GM19023 (cell line): ENCODE measurements around the gene TSSC4.
"Not testable (repeated sequence)": the region's sequence is repeated elsewhere in the genome, so short reads cannot be mapped to it uniquely, and the experiment has no call there.

ENCODE experiments used
- ATAC-seq: cut with Tn5 transposase; IDR thresholded peaks from one replicate; pipeline ENCODE4 v1.9.1; 2021; ENCODE audit warnings: mild to moderate bottlenecking, moderate library complexity; ENCODE audit not compliant: unreplicated experiment

The TSSC4 gene

DNA sequence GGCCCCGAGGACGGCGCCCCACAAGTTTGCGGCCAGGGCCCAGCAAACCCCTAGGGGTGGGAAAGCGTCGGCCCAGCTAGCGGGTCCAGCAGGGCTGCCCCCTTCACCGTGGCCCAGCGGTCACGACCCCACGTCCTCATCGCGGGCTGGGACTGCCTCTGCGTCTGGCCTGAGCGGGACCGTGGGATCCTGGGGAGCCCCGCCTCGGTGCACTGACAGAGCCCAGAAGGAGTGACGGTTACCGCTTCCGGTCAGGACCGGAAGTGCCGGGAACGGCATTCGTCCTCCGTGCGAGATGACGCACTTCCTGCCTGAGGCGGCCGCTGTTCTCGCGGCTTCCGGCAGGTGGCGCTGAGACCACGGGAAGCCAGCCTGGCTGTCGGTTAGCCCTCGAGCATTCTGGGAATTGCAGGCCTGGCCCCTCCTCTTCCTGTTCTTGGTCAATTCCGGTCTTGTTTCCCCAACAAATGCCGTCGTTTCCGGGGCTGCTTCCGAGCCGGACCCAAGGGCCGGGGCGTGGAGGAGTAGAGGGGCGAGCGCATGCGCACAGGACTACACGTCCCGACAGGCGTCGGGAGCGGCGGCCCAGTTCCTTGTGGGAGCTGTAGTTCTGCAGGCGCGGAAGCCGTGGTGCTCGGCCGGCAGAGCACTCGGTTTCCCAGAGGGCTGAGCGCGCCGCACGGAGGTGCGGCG, at the start of gene TSSC4:
Gene TSSC4 (plus strand): TSS at position 682 of the 693 bp plus-strand sequence. CDS start 1,884 bp downstream, outside the sequence.
- peak; percentile 82 for ATAC-seq

DNA sequence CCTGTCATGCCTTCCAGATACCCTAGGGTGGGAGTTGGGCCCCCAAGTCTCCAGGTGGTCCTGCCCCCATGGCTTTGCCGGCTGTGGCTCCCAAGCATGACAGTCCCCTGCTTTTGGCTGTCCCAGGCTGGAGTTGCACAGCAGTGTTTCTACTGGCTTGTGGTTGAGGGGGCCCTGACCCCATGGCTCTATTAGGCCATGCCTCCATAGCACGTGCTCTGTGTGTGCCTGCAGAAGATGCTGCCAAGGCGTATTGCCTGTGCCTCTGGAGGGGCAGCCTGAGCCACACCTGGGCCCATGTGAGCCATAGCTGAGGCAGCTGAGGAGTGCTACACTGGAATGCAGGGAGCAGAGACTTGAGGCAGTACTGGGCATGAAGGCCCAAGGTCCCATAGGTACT, 48.8 kb upstream of the TSSC4 start:
- ATAC-seq, result no peak

DNA sequence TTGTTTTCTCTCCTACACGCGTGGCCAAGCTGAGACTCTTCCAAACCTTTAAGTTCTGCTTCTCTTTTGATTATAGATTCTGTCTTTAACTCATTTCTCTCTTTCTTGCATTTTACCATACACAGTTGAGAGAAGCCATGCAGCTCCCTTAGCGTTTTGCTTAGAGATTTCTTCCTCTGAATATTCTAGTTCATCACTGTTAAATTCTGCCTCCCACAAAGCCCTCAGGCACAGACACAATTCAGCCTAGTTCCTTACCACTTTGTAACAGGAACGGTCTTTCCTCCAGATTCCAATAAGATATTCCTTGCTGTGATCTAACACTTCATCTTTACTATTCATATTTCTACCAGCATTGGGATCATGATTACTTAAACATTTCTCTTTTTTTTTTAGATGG, 48.1 kb upstream of the TSSC4 start:
- ATAC-seq, result no peak

DNA sequence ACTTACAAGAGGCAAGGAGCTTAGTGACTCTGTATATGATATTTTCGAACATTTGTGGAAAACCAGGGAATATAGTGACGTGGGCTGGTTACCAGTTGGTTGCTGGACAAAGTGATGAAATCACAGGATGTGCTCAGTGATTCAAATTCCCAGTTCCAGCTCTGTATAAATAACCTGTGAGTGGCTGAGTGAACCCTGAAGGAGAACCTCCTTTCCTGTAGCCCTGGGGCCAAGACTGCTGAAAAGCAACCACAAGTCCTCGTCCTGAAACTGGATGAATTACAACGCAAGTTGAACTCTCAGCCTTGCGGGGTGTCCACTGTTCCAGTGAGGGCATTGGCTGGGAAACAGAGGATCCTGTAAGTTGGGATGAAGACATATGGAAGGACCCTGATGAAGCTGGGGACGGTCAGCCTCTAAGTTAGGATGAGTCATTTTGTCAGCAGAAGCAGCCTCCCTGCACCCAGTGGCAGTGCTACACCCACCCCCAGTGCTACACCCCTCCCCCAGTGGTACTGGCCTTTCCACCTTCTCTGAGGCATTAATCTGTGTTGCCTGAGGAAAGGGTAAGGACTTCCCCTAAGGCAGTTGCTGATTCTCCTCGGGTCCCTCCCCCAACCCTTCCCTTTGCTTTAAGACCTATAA, 45.4 kb upstream of the TSSC4 start:
- no peak for ATAC-seq

DNA sequence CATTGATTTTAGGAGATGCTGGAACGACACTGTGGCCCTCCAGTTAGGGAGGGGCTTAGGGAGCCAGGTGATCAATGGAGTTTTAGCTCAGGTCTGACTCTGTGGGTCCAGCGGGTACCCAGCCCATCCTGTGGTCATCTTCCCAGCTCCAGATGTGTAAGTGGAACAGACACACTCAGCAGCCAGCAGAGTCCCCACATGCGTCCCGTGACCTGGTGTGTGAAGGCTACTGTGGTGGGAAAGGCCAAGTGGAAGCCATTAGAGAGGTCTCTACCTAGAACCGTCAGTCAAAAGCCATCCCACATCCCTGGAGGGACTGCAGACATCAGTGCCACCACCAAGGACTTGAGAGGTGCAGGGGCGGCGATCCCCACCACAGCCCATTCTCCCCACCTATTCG, 43.3 kb upstream of the TSSC4 start:
- no peak for ATAC-seq

DNA sequence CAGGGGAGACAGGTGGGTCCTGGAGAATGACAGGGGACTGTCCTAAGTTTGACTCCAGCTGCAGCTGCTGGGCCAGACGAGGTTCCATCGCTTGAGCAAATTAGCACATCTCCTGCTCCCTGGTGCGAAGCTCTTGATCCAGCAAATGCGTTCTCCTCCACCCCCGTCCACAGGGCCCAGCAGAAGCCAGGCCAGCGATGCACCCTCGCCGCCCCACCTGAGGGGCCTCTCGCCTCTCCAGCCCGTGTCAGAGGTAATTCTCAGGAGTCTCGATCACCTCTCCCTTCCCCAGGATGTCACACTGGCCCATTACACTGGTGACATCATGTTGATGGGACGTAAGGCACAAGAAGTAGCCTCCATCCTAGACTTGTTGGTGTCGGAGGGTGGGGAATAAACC, 42.9 kb upstream of the TSSC4 start:
- not testable (repeated sequence) for ATAC-seq

DNA sequence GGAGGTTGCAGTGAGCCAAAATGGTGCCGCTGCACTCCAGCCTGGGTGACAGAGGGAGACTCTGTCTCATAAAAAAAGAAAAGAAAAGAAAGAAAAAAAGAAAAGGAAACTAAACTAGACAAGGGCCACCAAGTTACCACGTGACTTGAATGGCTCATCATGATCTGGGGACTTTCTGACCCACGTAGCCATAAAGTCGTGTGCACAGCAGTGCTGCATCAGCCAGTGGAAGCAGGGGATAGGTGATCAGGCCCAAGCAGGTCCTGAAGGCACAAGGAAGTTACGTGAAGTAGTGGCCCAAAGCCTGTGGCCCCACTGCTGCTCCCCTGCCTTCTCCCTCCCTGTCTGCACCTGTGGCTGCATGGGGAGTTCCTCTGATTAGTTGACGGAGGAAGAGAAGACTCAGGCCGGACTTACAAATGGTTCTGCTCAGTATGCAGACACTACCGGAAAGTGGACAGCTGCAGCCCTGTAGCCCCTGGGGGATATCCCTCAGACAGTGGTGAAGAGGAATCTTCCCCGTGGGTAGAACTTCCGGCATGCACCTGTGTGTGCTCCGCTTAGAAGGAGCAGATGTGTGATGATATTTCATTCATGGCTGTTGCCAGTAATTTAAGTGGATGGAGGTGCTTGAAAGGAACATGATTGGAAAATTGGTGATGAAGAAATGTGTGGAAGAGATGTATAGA, 41.7 kb upstream of the TSSC4 start:
- ATAC-seq, result no peak

DNA sequence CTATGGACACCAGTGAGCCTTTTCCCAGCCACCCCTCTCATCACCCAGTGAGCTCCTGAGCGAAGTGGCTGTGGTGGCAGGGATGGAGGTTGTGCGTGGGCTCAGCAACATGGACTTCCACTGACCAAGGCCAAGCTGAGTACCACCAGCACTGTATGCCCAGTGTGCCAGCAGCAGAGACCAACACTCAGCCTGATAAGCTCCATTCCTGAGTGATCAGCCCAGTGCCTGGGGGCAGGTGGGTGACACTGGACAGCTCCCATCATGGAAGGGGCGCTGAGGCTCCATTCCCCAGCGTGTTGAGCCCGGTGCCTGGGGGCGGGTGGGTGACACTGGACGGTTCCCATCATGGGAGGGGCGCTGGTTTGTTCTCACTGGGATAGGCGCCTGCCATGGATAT, 41.0 kb upstream of the TSSC4 start:
- ATAC-seq, result no peak

DNA sequence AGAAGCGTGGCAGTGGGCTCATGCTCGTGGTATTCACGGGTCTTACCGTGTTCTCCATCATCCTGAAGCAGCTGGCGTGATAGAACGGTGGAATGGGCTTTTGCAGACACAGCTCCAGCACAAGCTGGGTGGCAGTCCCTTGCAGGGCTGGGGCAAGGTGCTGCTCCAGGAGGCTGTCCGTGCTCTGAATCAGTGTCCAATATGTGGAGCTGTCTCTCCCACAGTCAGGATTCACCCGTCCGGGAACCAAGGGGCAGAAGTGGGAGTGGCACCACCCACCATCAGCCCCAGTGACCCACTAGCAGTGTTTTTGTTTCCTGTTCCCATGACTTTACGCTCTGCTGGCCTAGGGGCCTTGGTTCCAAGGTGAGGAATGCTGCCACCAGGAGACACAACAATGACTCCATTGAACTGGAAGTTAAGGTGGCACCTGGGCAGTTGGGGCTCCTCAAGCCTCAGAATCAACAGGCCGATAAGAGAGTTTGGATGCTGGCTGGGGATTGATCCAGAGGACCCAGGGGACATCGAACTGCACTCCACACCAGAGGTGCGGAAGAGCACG, 40.4 kb upstream of the TSSC4 start:
- ATAC-seq, result no peak

DNA sequence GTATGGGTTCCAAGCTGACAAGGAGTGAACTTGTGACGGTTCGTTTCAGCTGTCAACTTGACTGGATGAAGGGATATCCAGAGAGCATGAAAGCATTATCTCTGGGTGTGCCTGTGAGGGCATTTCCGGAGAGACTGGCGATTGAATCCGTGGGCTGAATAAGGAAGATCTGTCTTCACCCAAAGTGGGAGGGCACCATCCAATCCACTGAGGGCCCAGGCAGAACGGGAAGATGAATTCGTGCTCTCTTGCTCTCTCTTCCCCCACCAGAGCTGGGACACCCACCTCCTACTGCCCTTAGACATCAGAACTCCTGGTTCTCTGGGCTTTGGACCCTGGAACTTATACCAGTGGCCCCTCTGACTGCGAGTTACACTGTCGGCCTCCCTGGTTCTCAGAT, 39.0 kb upstream of the TSSC4 start:
- no peak for ATAC-seq

DNA sequence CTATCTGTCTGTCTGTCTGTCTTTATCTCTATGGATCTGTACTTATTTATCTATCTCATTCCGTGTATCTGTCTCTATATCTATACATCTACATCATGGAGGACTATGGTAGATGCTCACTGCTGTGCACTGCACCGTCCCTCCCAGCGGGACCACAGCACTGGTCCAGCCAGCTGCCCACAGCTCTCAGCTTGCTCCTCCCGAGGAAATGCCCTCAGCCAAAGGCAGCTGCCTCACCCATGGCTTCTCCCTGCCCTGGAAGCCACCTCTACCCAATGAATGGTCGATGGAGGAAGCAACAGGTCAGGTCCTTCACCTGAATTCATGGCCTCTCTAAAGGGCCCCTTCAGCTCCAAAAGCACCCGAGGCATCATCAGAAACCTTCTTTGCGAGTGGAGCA, 38.1 kb upstream of the TSSC4 start:
- ATAC-seq, result no peak

DNA sequence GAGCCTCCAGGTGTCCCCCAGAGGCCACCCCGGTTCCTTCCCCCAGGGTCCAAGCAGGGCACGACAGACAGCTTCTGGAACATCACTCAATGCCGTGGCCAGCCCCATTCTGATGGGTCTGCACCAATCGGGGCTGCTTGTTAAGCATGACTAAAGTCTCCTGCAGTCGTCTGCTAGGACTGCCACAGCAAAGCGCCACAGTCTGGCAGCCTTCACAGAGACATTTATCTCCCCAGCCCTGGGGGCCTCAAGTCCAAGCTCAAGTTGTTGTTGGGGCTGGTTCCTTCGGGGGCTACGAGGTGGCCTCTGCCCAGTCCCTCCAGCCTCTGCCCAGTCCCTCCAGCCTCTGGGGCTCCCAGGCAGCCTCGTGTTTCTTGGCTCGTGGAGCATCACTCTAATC, 37.4 kb upstream of the TSSC4 start:
- no peak for ATAC-seq

DNA sequence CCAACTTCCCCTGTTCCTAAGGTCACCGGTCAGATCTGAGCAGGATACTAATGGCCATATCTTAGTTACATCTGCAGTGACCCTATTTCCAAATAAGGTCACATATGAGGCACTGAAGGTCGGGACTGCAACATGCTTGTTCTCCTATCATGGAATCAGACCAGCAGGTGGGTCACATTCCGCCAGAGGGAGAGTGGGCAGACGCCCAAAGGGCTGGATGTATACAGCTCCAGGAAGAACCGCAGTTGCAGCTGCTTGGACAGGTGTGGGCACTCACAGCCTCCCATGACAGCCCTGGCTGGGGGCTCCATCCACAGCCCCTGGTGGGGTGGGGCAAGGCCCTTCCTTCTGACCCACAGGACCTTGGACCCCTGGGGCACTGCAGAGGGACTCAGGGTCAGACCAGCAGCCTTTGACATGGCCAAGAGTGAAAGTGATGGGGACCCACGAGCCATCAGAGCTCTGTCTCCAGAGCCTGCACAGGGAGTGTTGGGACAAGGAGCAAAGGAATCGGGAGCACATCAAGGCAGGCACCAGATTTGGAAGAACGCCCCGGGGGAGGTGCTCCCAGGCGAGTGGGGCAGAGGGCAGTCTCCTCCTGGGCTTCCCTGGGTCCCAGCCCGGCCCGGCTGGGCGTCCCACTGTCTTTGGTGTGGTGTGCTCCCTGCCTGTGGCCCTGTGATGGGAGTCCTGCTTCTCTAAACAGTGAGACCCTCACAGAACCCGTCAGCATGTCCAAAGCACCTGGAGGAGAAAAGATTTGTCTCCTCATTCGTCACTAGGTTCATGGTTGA, 36.8 kb upstream of the TSSC4 start:
- ATAC-seq, result no peak

DNA sequence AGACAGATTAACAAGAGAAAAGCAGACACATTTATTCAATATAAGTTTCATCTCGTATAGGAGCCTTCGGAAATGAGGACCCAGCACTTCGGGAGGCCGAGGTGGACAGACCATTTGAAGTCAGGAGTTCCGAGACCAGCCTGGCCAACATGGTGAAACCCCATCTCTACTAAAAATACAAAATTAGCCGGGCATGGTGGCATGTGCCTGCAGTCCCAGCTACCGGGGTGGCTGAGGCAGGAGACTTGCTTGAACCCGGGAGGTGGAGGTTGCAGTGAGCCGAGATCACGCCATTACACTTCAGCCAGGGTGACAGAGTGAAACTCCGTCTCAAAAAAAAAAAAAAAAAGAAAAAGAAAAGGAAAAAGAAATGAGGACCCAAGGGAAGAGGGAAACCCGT, 36.2 kb upstream of the TSSC4 start:
- not testable (repeated sequence) for ATAC-seq

DNA sequence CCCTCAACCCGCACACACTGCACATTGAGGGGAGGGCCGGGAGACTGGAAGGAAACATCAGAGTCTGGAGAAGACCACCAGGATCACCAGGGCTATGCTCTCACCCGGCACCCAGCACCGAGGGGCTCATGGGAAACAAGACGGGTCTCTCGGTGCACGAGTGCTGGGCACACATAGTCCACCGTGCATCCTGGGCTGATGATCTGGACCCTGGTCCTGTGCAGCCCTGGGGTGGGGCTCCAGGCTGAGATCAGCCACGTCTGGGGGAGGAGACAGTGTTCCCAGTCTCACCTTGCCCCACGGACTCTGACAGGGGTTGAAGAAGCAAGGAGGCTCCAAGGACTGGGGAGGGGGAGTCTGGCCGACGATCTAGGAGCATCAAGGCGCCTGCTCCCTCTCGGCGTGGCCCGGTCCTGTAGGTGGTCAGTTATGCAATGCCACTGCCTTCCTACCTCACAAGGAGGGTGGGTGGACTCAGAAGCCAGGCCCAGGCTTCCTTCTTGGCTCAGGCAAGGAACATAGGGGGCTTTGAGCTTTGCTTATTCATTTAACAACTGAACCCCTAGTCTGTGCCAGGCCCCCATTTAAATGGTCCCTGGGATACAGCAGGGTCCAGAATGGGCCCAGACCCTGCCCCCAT, 34.9 kb upstream of the TSSC4 start:
- ATAC-seq, result no peak

DNA sequence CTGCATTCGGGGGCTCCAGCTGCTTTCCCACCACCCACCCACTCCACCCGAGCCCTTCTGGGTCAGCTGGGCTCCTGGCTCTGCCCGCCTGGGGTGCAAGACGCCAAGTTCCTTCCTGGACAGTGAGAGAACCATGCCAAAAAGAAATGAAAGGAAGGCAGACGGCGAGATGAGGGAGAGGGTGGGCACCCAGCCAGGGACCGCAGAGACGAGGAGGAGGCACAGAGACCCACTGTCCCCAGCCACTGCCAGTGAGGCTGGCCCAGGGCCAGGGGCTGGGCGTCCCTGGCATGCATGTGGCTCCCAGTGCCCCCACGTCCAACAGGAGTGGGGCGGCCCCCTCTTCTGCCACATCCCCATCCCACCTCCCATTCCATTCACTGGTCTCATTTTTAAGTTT, 34.3 kb upstream of the TSSC4 start:
- no peak for ATAC-seq

DNA sequence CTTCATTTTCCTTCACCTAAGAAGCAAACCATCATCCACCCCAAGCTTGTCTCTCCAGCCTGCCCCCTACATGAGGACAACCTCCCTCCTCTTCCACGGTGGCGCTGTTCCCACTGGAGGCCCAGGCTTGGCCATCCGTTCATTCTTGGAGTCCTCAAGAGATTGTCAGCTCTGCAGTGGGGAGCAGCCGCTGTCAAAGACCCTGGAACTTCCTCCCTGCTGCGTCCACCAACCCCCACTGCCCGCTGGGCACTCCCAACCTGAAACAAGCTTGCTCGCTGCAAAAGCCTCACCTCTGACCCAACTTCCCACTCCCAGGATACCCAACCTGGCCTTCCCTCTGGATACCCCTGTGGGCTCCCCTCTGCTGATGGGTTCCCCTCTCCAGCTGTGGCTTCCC, 33.8 kb upstream of the TSSC4 start:
- no peak for ATAC-seq

DNA sequence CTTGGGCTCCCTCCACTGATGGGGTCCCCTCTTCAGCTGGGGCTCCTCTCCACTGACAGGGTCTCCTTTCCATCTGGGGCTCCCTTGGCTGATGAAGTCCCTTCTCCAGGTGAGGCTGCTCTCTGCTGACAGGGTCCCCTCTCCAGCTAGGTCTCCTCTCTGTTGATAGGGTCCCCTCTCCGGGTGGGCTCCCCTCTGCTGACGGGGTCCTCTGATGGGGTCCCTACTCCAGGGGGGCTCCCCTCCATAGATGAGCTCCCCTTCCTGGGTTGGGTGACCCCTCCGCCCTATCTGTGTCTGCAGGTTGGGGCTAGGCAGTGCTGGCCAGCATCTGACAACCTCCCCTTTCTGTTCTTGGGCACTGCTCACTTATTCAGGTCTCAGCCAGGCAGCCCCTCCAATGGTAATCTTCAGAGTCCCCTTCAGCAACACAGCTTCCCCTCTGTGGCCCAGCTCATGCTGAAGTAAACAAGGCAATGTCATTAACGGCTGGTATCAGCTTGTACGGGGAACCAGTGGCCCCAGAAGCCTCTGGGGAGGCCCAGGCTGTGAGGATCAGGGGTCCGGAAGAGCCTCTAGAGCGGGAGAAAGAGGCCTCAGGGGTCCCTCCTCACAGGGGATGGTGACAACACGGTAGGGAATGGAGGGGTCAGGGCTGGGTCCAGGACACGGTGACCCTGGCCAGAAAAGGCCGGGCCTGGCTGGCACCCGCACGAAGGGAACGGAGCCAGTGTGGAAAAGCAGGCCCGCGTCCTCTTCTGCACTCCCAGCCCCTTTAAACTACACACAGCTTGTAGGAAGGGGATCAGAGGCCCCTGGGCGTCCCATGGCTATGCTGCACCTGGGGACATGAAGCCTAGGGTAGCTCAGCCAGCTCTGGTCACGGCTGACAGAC, 33.0 kb upstream of the TSSC4 start:
- ATAC-seq, result no peak

DNA sequence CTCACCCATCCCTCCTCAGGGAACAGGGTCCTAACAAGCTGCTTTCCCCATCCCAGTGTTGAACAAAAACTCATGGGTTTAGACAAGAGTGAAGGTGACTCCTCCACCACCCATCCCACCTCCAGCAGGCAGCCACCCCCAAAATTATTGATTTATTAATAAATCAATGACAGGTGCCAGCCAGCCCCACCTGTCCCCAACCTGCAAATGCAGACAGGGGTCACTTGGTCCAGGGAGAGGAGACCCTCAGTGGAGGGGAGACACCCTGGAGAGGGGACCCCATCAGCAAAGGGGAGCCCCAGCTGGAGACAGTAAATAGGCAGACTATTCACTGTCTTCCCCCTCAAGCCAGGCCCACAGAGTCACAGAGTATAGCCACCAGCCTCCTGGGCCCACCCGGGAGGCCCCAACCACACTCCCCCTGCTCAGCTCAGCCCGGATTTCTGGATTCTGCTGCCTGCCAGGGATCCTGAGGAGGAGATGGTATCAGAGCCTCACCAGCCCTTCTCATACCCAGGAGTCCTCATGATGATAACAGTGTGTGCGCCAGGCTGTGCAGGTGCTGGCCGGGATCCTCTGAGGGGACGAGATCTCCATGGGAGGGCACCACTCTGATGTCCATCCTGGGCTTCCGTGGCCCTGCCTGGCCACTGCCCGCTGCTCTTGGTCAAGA, 32.2 kb upstream of the TSSC4 start:
- no peak for ATAC-seq
